HG02642 (cell line): Measurements from ENCODE around the gene PITRM1.

Source experiments
- ATAC-seq: cut with Tn5 transposase; IDR thresholded peaks from one replicate; pipeline ENCODE4 v1.9.1; 2021; ENCODE audit warnings: mild to moderate bottlenecking; ENCODE audit not compliant: unreplicated experiment, poor library complexity

Gene PITRM1

DNA sequence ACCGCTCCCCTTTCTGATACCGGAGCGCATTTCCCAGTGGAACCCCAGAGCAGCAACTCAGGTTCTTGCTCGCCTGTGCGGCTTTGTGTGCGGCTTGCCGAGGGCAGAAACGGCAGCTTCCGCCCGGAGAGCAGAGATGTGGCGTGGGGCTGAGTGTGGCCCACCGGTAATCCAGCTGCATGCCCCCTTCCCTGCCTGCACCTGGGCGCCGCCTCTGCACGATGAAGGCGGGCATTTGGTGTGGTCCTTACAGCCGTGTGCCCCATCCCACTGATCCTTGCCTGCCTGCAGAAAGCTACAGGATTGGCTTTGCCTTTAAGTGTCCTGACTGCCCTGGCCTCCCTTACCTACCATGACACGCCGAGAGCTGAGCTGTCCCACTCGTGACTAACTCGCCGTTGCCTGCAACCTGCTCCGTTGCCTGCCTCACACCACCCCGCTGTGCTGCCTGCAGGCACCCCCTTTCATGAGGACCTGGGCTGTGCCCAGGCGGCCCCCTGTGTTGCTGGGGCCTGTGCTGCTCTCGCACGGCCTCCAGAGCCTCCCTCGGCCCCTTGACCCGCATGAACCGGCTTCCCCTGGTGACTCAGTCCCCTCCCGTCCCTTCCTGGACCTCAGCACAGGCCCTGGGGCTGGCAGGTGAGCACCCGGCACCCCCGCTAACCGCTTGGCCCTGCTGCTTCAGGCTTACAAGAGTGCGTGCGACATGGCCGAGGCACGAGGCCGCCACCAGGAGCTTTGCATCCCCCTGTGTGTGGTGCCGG, 48.0 kb downstream of the PITRM1 start:
- ATAC-seq, result no peak

DNA sequence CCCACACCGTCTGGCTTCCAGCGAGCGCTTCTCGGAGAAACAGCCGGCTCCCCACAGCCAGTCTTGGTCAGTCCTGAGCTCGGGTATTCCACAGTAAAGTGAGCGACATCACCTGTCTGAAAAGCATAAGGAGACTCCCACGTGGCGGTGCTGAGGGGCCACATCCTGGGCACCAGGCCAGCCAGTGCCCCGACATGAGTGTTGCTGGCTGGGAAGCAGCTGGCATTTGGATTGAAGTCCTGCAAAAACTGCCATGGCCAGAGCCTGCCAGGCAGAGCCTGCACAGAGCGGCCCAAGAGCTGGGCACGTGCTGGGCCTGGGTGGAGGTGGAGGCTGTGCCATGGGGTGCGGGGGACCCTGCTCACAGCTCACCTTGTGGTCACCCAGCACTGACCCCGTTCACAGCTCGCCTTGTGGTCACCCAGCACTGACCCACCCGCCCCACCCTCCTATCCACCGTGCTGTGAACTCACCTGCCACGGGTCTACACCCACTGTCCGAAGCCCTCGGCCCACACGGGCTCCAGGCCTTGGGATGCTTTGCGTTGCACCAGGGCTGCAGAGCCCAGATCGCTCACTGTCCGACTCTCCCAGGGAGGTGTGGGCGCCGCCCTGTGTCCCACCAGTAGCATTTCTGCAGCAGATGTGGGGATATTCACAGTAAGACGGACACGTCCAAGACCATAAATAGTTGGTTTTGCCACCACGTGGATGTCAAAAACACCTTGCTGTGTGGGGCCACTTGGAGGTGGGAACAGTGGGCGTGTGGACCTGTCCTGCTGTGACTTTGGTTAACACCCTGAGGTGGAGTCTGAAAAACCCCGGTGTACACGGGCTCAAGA, 48.8 kb downstream of the PITRM1 start:
- ATAC-seq, result no peak

GRCh38 chr10:3122486-3123205, 49.9 kb downstream of the PITRM1 start:
- no peak for ATAC-seq

- no peak for ATAC-seq
These were observed 50.5 kb downstream of the PITRM1 start for GRCh38 chr10:3122034-3122433.

GRCh38 chr10:3119796-3120459, 52.7 kb downstream of the PITRM1 start:
- no peak for ATAC-seq

DNA sequence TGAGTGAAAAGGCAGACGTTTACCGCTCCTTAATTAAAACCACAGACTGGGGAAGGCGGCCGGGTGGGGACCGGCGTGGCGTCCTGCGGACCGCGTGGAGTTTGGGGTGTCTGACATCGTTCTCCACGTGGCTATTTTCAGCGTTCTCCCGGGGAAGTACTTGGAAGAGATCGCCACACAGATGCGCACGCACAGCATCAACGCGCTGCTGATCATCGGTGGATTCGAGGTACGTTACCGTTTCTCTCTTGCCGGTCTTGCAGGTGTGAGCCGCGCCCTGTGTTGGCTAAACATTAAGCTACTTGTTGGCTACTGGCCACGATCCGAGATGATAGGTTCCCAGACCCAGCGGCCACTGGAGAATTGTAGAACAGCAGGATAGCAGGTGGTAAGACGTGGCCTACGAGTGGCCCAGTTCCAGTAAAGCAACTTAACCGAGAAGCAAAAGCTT, 53.9 kb downstream of the PITRM1 start:
- no peak for ATAC-seq

DNA sequence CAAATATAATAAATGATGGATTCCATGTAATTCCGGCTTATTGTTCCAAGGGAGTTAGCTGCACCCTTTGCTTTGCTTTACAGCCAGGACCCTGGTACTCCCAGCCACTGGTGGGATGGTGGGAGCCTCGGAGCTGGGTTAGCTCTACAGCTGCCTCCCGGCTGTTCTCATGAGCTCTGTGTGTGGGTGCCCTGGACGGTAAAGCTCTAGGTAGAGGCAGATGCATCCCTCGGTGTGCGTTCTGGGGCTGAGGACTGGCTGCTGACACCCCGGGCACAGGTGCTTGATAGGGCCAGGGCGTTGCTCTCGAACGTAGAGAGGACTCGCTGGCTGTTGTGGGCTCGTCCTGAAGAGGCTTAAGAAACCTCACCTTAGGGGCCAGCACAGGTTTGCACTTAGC, 55.1 kb downstream of the PITRM1 start:
- ATAC-seq, result no peak

GRCh38 chr10:3116508-3117100, 56.0 kb downstream of the PITRM1 start:
- ATAC-seq, result no peak

GRCh38 chr10:3115685-3116084, 56.9 kb downstream of the PITRM1 start:
- ATAC-seq, result no peak

DNA sequence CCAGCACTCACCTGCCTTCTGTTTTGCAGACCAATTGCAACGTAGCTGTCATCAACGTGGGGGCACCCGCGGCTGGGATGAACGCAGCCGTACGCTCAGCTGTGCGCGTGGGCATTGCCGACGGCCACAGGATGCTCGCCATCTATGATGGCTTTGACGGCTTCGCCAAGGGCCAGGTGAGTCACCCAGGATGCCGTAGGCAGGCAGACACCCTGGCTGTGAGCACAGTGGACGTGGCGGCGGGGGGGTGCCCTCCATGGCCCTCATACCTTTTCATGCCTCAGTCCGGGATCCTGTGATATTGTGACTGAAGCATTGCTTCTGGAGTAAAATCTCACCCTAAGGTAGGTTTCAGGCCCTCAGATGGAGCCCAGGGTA, 59.2 kb downstream of the PITRM1 start:
- no peak for ATAC-seq

GRCh38 chr10:3111621-3112163, 60.9 kb downstream of the PITRM1 start:
- no peak for ATAC-seq

DNA sequence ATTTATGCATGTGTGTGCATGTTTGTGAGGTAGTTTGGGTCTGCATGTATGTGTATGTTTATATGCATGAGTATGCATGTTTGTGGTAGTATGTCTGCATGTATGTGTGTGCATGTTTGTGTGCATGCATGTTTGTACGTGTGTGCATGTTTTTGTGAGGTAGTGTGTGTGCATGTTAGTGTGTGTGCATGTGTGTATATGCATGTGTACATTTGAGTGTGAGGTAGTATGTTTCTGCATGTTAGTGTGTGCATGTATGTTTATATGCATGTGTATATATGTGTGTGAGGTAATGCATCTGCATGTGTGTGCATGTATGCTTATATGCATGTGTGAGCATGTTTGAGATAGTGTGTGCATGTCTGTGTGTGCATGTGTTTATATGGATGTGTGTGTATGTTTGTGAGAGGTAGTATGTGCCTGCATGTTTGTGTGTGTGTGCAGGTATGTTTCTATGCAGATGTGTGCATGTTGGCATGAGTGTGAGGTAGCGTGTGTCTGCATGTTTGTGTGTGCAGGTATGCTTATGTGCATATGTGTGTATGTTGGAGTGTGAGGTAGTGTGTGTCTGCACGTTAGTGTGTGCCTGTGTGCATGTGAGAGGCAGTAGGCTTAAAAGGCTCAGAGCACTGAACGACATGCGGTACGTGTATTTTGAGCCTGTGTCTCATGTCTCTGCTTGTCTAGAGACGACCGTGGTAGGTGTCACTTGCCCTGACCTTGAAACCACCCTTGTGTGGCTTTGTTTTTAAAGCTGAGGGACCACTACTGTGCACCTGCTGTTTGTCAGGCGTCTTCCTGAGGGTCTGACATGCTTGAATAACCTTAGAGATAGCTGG, 61.6 kb downstream of the PITRM1 start:
- no peak for ATAC-seq

DNA sequence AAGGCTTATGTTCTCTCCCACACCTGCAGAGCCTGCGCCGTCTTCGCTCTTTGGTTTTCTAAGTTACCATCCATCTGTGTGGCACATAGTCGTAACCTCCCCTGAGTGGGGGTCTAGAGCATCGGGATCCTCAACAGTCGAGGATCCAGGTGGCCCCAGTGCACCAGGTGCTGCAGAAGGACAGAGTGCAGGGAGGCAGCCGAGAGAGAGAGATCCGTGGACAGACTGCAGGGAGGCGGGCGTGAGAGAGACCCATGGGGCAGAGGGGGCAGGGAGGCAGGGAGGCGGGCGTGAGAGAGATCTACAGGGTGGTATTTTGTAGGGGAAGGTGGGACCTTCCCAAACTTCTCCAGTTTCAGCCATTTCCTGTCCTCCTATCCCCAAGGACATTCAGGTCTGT, 62.9 kb downstream of the PITRM1 start:
- ATAC-seq, result no peak

- ATAC-seq, result no peak
These were observed 63.4 kb downstream of the PITRM1 start for GRCh38 chr10:3109196-3109595.

DNA sequence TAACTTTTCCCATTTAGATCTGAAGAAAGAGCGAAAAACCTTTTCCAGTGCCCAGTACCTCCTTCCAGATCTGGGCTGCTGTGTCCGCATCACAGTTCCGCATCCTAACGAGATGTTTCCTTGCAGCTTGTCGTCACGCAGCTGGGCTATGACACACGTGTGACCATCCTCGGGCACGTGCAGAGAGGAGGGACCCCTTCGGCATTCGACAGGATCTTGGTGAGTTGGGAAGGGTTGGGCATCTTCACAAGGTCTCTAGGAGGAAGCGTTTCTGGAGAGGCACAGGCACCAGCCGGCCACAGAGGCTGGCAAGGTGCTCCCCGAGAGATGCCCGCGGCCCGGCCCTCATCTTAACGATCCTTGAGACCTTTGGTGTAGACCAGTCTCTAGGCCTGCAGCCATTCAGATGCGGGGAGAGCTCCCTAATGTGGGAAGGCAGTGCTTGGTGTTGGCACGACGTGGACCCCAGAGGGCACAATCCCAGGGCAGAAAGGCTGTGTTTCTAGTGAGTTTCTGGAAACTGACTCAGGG, 63.9 kb downstream of the PITRM1 start:
- no peak for ATAC-seq

DNA sequence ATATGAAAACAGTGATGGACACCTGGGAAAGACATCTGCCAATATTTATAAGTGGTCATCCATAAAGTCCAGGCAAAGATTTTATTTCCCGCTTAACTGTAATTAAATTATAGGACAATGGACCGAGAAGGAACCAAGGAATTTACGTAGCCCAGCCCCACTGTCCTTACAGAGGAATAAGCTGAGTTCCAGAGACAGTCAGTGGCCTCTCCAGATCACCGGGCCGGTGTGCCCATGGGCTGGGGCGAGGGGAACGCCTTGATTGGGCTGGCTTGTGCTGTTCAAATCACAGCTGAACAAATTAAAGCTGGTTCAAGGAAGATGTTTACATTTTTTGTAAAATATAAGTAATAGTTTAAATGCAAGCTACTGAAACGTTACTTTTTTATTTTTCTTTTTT, 64.5 kb downstream of the PITRM1 start:
- ATAC-seq, result no peak

- ATAC-seq, result no peak
These were observed 65.1 kb downstream of the PITRM1 start for GRCh38 chr10:3107426-3107961.

- no peak for ATAC-seq
These were observed 65.6 kb downstream of the PITRM1 start for GRCh38 chr10:3106928-3107425.
